ENCODE data around the gene WDR48. TPM values are rescaled to one million over a fixed set of nuclear protein-coding genes. Genes with fewer than 3 reads are reported as not detected.

Gene WDR48
- total RNA-seq, 1 donor from 2014 or later, result 36.7 TPM

DNA sequence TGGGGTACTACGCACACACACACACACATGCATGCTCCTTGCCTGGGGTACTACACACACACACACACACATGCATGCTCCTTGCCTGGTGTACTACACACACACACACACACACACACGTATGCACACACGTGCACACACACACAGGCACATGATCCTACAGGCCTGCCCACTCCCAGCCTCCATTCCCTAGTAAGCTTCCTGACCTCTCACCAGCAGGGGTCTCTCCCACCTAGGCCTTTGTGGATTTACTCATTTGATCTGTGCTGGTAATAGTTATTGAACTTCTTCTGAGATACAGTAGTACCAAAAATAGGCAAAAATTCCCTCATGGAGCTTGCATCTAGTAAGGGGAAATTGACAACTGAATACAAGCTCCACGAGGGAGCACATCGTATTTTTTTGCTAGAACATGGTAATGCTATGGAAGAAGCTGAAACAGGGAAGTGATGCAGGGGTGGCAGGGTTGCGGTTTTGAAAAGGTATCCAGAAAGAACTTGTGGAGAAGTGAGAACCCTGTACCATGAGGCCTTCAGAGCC, 74.8 kb downstream of the WDR48 start:
- no peaks in the 10 kb centered on the region for H3K27me3 ChIP-seq
- intact Hi-C loops (cut with DNase I), result loop anchor here (10.0 kb wide), 1 partner anchor 158 kb away; the partner anchor contains the start of gene CX3CR1
- no peak overlapping the region for H3K4me3 ChIP-seq
- no peaks in the 10 kb centered on the region for H3K36me3 ChIP-seq
- no peaks in the 10 kb centered on the region for H3K9me3 ChIP-seq
- peaks cover 4% of the 10 kb centered on the region for H3K4me1 ChIP-seq
- H3K27ac ChIP-seq, result no peak overlapping the region
- DNase-seq (no peak), ATAC-seq (peak; percentile 75)
- TF ChIP-seq, protein P1, sequence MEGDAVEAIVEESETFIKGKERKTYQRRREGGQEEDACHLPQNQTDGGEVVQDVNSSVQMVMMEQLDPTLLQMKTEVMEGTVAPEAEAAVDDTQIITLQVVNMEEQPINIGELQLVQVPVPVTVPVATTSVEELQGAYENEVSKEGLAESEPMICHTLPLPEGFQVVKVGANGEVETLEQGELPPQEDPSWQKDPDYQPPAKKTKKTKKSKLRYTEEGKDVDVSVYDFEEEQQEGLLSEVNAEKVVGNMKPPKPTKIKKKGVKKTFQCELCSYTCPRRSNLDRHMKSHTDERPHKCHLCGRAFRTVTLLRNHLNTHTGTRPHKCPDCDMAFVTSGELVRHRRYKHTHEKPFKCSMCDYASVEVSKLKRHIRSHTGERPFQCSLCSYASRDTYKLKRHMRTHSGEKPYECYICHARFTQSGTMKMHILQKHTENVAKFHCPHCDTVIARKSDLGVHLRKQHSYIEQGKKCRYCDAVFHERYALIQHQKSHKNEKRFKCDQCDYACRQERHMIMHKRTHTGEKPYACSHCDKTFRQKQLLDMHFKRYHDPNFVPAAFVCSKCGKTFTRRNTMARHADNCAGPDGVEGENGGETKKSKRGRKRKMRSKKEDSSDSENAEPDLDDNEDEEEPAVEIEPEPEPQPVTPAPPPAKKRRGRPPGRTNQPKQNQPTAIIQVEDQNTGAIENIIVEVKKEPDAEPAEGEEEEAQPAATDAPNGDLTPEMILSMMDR (IDR thresholded peaks at IDR 0.05), result peak; percentile 57

DNA sequence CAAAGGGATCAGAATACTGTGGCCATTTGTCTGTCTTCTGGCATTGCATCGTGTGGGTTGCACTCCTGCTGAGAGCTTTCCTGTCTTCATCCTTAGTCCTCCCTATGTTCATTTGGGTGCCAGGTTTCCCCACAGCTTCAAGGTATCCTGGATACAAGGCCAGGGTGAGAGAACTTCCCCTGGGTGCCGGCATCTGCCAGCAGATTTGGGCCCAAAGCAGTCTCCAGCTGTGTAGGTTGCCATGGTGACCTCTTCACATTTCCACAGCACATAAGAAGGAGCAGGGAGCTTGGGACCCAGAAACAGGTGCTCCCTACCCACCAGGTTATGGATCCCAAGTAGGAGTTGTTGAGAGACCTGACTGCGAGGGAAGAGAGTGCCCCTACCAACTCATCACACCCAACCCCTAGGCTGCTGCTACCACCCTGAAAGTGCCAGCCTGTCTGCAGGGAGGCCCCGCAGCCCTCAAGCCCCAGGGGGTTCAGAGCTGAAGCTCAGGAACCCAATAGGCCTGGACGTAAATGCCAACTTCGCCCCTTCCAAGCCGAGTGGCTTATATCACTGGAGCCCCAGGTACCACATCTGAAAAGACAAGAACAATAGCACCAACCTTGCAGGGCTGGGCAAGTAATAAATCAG, 75.6 kb downstream of the WDR48 start:
- intact Hi-C loops (cut with DNase I), result loop anchor here (10.0 kb wide), 1 partner anchor 157 kb away; the partner anchor contains the start of gene CX3CR1
- TF ChIP-seq, protein P1 (IDR thresholded peaks at IDR 0.05), result no peak
- ATAC-seq (no peak), DNase-seq (no peak)
- Histone ChIP-seq H3K27ac (no peak overlapping the region), H3K4me1 (peaks cover 4% of the 10 kb centered on the region), H3K9me3 (no peaks in the 10 kb centered on the region), H3K4me3 (no peak overlapping the region), H3K27me3 (no peaks in the 10 kb centered on the region), H3K36me3 (no peaks in the 10 kb centered on the region)

DNA sequence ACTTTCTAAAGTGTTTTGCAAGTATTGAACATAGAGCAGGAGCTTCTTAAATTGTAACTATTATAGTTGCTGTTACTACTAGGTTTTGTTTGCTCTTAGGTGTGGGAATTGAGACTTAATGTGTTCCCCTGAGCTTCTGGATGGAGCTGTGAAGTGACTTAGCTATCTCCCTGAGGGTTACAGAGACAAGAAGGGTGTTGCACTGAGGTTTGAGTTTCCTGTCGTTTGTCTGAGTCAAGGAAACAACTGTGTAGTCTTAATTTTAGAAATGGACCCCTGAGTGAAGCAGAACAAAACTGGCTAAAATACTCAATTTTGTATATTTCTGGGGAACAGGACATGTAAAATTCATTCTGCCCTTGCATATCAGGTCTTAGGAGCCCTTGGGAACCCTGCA, 76.1 kb downstream of the WDR48 start:
- Histone ChIP-seq H3K27ac (no peak overlapping the region), H3K27me3 (no peaks in the 10 kb centered on the region), H3K4me3 (no peak overlapping the region), H3K4me1 (peaks cover 10% of the 10 kb centered on the region), H3K9me3 (no peaks in the 10 kb centered on the region), H3K36me3 (no peaks in the 10 kb centered on the region)
- TF ChIP-seq, protein P1 (IDR thresholded peaks at IDR 0.05), result no peak
- ATAC-seq (no peak), DNase-seq (no peak)
- intact Hi-C loops (cut with DNase I), result loop anchor here (10.0 kb wide), 1 partner anchor 157 kb away; the partner anchor contains the start of gene CX3CR1

DNA sequence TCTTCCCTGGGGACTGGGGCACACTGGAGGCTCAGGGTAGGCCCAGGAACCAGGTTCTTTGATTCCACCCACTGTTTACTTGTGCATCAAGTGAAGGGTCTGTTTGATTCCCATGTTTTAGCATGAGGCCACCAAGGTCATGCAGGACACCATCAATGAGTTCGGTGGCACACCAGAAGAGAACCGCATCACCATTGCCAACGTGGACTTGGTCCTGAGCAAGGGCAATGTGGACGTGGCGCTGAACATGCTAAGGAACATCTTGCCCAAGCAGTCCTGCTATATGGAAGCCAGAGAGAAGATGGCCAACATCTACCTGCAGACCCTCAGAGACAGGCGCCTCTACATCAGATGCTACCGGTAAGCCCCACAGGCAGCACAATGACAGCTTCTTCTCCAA, 77.1 kb downstream of the WDR48 start:
- H3K27ac ChIP-seq, result no peak overlapping the region
- TF ChIP-seq, protein P1 (IDR thresholded peaks at IDR 0.05), result no peak
- DNase-seq, result no peak
- intact Hi-C loops (cut with DNase I), result loop anchor here (10.0 kb wide), 1 partner anchor 156 kb away; the partner anchor contains the start of gene CX3CR1
- no peaks in the 10 kb centered on the region for H3K9me3 ChIP-seq
- no peak for ATAC-seq
- peaks cover 20% of the 10 kb centered on the region for H3K4me1 ChIP-seq
- H3K27me3 ChIP-seq, result no peaks in the 10 kb centered on the region
- H3K36me3 ChIP-seq, result no peaks in the 10 kb centered on the region
- H3K4me3 ChIP-seq, result no peak overlapping the region

DNA sequence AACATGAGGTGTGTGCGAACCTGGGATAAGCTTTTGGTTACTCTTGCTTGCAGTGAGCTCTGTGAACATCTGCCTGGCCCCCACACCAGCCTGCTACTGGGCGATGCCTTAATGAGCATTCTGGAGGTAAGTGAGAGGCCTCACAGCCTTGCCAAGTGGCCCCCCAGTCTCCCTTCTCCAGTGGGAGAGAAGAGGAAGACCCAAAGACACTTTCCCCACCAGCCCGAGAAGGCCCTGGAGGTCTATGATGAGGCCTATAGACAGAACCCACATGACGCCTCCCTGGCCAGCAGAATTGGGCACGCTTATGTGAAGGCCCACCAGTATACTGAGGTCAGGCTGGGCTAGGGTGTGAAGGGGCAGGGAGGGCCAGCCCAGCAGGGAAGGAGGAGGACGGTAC, 78.2 kb downstream of the WDR48 start:
- DNase-seq, result no peak
- peaks cover 27% of the 10 kb centered on the region for H3K4me1 ChIP-seq
- no peaks in the 10 kb centered on the region for H3K9me3 ChIP-seq
- H3K27ac ChIP-seq, result no peak overlapping the region
- no peak overlapping the region for H3K4me3 ChIP-seq
- intact Hi-C loops (cut with DNase I), result no loop called here
- H3K36me3 ChIP-seq, result no peaks in the 10 kb centered on the region
- ATAC-seq, result no peak
- TF ChIP-seq, protein P1 (IDR thresholded peaks at IDR 0.05), result no peak
- no peaks in the 10 kb centered on the region for H3K27me3 ChIP-seq

Measured in upper lobe of right lung (tissue), 1 donor.